Heart right ventricle (tissue), 16 donors: ENCODE results near the gene NDUFAF2. TPM values are rescaled to one million over a fixed set of nuclear protein-coding genes. Genes with fewer than 3 reads are reported as not detected.
"Not testable (repeated sequence)": the region's sequence is repeated elsewhere in the genome, so short reads cannot be mapped to it uniquely, and the experiment has no call there.

Experiments used
- ATAC-seq, 8 donors: fragments of 200-7000 bp; cut with Tn5 transposase; one replicate each; pipeline ENCODE4 v1.9.1; 2020; ENCODE audit warnings: mild to moderate bottlenecking in 8 of 8, moderate library complexity in 8 of 8, moderate number of reproducible peaks in 1 of 8
- DNase-seq, 2 donors: peaks; one replicate each; pipeline ENCODE4 v3.0.0-alpha.2; 2020
- H3K27ac ChIP-seq, 10 donors: fragments of 200-600 bp; sonication (generic) in 2 of 10; one replicate each; pipeline versions ENCODE4 v1.5.0 to v1.8.0; 2020 to 2022; ENCODE audit warnings: mild to moderate bottlenecking in 3 of 10
- H3K27me3 ChIP-seq, 7 donors: fragments of 200-600 bp; one replicate each; pipeline ENCODE4 v1.8.0; 2021 to 2022; ENCODE audit warnings: mild to moderate bottlenecking in 2 of 7
- H3K36me3 ChIP-seq, 9 donors: fragments of 200-600 bp; sonication (generic) in 1 of 9; one replicate each; pipeline versions ENCODE4 v1.5.0 to v1.8.0; 2020 to 2022; ENCODE audit warnings: mild to moderate bottlenecking in 2 of 9
- H3K4me1 ChIP-seq, 9 donors: fragments of 200-600 bp; sonication (generic) in 1 of 9; one replicate each; pipeline versions ENCODE4 v1.5.0 to v1.8.0; 2020 to 2022; ENCODE audit warnings: mild to moderate bottlenecking in 4 of 9
- H3K4me3 ChIP-seq, 10 donors: fragments of 200-600 bp; sonication (generic) in 2 of 10; one replicate each; pipeline versions ENCODE4 v1.5.0 to v1.8.0; 2020 to 2022; ENCODE audit warnings: mild to moderate bottlenecking in 7 of 10, moderate library complexity in 2 of 10
- H3K9me3 ChIP-seq, 11 donors: fragments of 200-600 bp in 10 of 11; sonication (generic) in 2 of 11; one replicate each; pipeline versions ENCODE4 v1.5.0 to v1.8.0; 2013 to 2022; ENCODE audit warnings: mild to moderate bottlenecking in 2 of 11, control low read depth in 1 of 11, moderate library complexity in 1 of 11
- CTCF ChIP-seq, 9 donors: fragments of 200-600 bp; sonication (generic) in 2 of 9; IDR thresholded peaks; one replicate each; pipeline versions ENCODE4 v1.5.0 to v1.8.0; 2021 to 2022; ENCODE audit warnings: antibody characterized with exemption in 9 of 9, mild to moderate bottlenecking in 5 of 9, moderate library complexity in 1 of 9
- WGBS, 2 donors: extraction: QIAGEN DNeasy Blood & Tissue Kit; methylation state at CpG; one replicate each; pipeline ENCODE4 v1.1.7; 2013; ENCODE audit warnings: inconsistent platforms in 1 of 2; 5-methylcytosine and 5-hydroxymethylcytosine counted together
- intact Hi-C, 10 donors: fragments of 100-400 bp; cut with DNase I; formaldehyde crosslinking; loops; one replicate each; pipeline versions ENCODE4 v1.11.1 to v1.14.2; 2022
- polyA plus RNA-seq, 2 donors: library from polyadenylated mRNA; stranded (reverse); fragments of 200-250 nt; gene quantifications; one replicate each; pipeline ENCODE4 v1.2.3, GENCODE V29; 2013
- total RNA-seq, 10 donors: library from RNA; stranded (reverse); fragmentation: NEBNext Ultra II Directional in 3 of 10; extraction: Animal tissue kit (Norgen Biotek cat#: 25700) in 3 of 10; gene quantifications; one replicate each; pipeline versions ENCODE4 v1.2.1 to v1.2.4, GENCODE V29; 2021 to 2023
- donor health status: Arrhythmogenic right ventricular cardiomyopathy.
- donor health status: ischemic (EF 13 %, LVEDD 7.1; RV severe dilation, severe dysfunction).
- donor health status: healthy with polysubstance abuse.
- donor health status: DM: no; HTN: yes; CAD: no.
- donor health status: DM: no; HTN: no; CAD: no.
- donor health status: ischemic (EF 25% LVEDD 6.9; RV normal size, moderate dysfunction).
- donor health status: ischemic (EF 25% LVEDD 5.7; RV mildly dilated, moderate dysfunction).
- donor health status: healthy.
- donor health status: DM: yes; HTN: yes; CAD: no.
- donor health status: Ischemic cardiomyopathy.
- donor health status: ischemic (EF 35%, LVEDD 5.7; RV mildly dilated, moderate dysfunction).
- donor health status: nonischemic (EF 11% LVEDD 7.7; RV severe dilation, severe dysfunction).
- donor health status: DM: yes; HTN: yes; CAD: no.
- donor health status: PGD.
- donor health status: ischemic (EF 29% LVEDD 5.4; RV normal size, mild dysfunction).
- donor health status: nonischemic (EF 23%, LVEDD 6.1; RV moderate dilation, normal function).

NDUFAF2 gene
- total and polyA plus RNA-seq, 12 donors = 23.0 to 96.5 (median 32.0) TPM

DNA sequence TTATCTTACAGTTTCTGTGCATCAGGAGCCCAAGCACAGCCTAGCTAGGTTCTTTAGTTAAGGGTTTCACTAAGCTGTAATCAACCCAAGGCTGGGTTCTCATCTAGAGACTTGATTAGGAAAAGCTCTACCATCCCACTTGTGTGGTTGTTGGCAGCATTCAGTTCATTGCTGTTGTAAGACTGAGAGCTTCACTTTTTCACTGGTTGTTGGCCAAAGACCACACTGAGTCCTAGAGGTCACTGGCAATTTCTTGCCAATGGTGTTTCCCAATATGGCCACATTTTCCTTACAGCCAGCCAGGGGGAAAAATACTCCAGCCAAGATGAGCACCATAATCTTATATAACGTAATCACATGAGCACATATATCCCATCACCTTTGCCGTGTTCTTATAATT, 142.9 kb downstream of the NDUFAF2 start:
- peaks cover 0 to 5% (median 0%) of the 10 kb centered on the region in 9 donors for H3K36me3 ChIP-seq
- WGBS, 2 donors = 48 to 51% methylated on average over 2 of the region's 2 CpGs
- no peak overlapping the region for H3K4me3 ChIP-seq
- H3K9me3 ChIP-seq = peaks cover 0 to 14% (median 5%) of the 10 kb centered on the region in 11 donors
- TF ChIP-seq CTCF (IDR thresholded peaks at IDR 0.05) = no peak
- H3K27me3 ChIP-seq = no peaks in the 10 kb centered on the region
- no peaks in the 10 kb centered on the region for H3K4me1 ChIP-seq
- intact Hi-C loops = no loop called here
- no peak overlapping the region for H3K27ac ChIP-seq
- no peak for DNase-seq
- ATAC-seq = no peak

DNA sequence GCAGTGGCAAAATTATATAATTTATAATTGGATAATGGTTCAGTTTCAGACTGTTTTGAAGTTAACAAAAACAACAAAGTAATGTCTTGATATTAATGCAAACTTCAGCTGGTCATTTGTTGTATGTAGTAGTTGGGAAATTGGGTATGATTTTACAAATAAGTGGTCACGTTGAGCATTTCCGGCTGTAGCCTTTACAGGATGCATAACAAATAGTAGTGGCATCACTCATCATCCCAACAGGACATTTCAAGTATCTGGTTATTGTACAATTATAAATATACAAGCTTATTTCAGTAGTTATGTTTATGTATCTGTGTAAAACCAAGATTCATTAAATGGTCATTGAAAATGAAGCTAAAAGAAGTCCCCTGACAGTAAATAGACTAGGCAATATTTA, 144.3 kb downstream of the NDUFAF2 start:
- ATAC-seq (no peak), DNase-seq (no peak)
- intact Hi-C loops = no loop called here
- Histone ChIP-seq H3K9me3 (peaks cover 0 to 12% (median 5%) of the 10 kb centered on the region in 11 donors), H3K36me3 (no peaks in the 10 kb centered on the region), H3K27ac (no peak overlapping the region), H3K4me3 (no peak overlapping the region), H3K4me1 (no peaks in the 10 kb centered on the region), H3K27me3 (no peaks in the 10 kb centered on the region)
- no peak for TF ChIP-seq CTCF (IDR thresholded peaks at IDR 0.05)
- 89 to 91% methylated on average over 2 of the region's 2 CpGs for WGBS, 2 donors

GRCh38 chr5:61093046-61093771, 148.2 kb downstream of the NDUFAF2 start:
- H3K4me3 ChIP-seq, H3K27me3 ChIP-seq, H3K4me1 ChIP-seq, ATAC-seq, H3K27ac ChIP-seq, intact Hi-C loops, DNase-seq, H3K36me3 ChIP-seq: not testable (repeated sequence)
- H3K9me3 ChIP-seq = peaks cover 0 to 12% (median 5%) of the 10 kb centered on the region in 11 donors
- WGBS, 2 donors = 95 to 97% methylated on average over 5 of the region's 5 CpGs

- no peak for TF ChIP-seq CTCF (IDR thresholded peaks at IDR 0.05)
- no peak overlapping the region for H3K4me3 ChIP-seq
- no peak overlapping the region for H3K27ac ChIP-seq
- WGBS, 2 donors = 94 to 98% methylated on average over 2 of the region's 2 CpGs
- H3K27me3 ChIP-seq = no peaks in the 10 kb centered on the region
- no peak for ATAC-seq
- intact Hi-C loops = no loop called here
- DNase-seq = no peak
- H3K4me1 ChIP-seq = no peaks in the 10 kb centered on the region
- H3K36me3 ChIP-seq = peaks cover 0 to 18% (median 0%) of the 10 kb centered on the region in 9 donors
- peaks cover 0 to 8% (median 0%) of the 10 kb centered on the region in 11 donors for H3K9me3 ChIP-seq
Observed at GRCh38 chr5:61097465-61097864, 152.5 kb downstream of the NDUFAF2 start.
